Adrenal gland (tissue), 12 donors: Measurements from ENCODE around the gene OSBPL9. TPM values are rescaled to one million over a fixed set of nuclear protein-coding genes. Genes with fewer than 3 reads are reported as not detected.

Experiments
- DNase-seq, 7 donors: peaks; one replicate each; pipeline ENCODE4 v3.0.0-alpha.2; 2019 to 2020
- H3K27ac ChIP-seq, 5 donors: fragments of 200-600 bp; sonication (generic) in 4 of 5; 1 replicate in 3 of 5; 2 replicates in 2 of 5; pipeline versions ENCODE4 v1.5.1 to v1.8.0; 2016 to 2020; ENCODE audit warnings: mild to moderate bottlenecking in 1 of 5
- H3K27me3 ChIP-seq: fragments of 200-600 bp; 2 replicates; pipeline ENCODE4 v1.8.0; 2021
- H3K36me3 ChIP-seq, 2 donors: fragments of 200-600 bp; replicated peaks in 1 of 2; 1 replicate in 1 of 2; 2 replicates in 1 of 2; pipeline versions ENCODE4 v1.5.1 to v1.8.0; 2018 to 2022
- H3K4me1 ChIP-seq, 2 donors: fragments of 200-600 bp; replicated peaks in 1 of 2; 1 replicate in 1 of 2; 2 replicates in 1 of 2; pipeline versions ENCODE4 v1.5.1 to v1.8.0; 2018 to 2021
- H3K4me3 ChIP-seq, 4 donors: fragments of 200-600 bp; sonication (generic) in 3 of 4; one replicate each; pipeline ENCODE4 v1.5.1; 2016 to 2018
- H3K9me3 ChIP-seq, 3 donors: fragments of 200-600 bp; sonication (generic) in 1 of 3; replicated peaks in 1 of 3; 1 replicate in 2 of 3; 2 replicates in 1 of 3; pipeline versions ENCODE4 v1.5.1 to v1.8.0; 2016 to 2021
- POLR2A ChIP-seq, 2 donors: fragments of 450-650 bp; IDR thresholded peaks; one replicate each; pipeline ENCODE4 v1.6.1; 2017; ENCODE audit warnings: antibody characterized with exemption in 2 of 2, mild to moderate bottlenecking in 2 of 2, moderate library complexity in 1 of 2
- WGBS, 4 donors: extraction: QIAGEN DNeasy Blood & Tissue Kit in 2 of 4; methylation state at CpG; one replicate each; pipeline versions ENCODE4 v1.1.5 to v1.1.7; 2013 to 2017; 5-methylcytosine and 5-hydroxymethylcytosine counted together
- intact Hi-C, 2 donors: fragments of 100-400 bp; cut with DNase I; formaldehyde crosslinking; loops; one replicate each; pipeline versions ENCODE4 v1.14.1 to v1.15.0; 2022 to 2023
- polyA plus RNA-seq, 3 donors: library from polyadenylated mRNA; stranded (reverse); fragments of 200-250 nt in 2 of 3; fragments of 350-450 nt in 1 of 3; fragmentation: Illumina TruSeq in 1 of 3; extraction: RNeasy Lipid Tissue Mini Kit (QIAGEN cat#74804) in 1 of 3; gene quantifications; one replicate each; pipeline ENCODE4 v1.2.3, GENCODE V29; 2013 to 2014
- total RNA-seq, 9 donors: library from RNA; depleted of rRNA in 4 of 9; stranded (reverse); fragments of >200 nt in 4 of 9; fragments of 120-200 nt in 1 of 9; fragmentation: NEBNext Ultra II Directional in 1 of 9; extraction: Animal tissue kit (Norgen Biotek cat#: 25700) in 1 of 9; gene quantifications; one replicate each; pipeline versions ENCODE4 v1.1.0 to v1.2.4, GENCODE V29; 2013 to 2023
- TF ChIP-seq, protein P1 (sequence below), 6 experiments: fragments of 450-650 bp in 4 of 6; fragments of 200-600 bp in 2 of 6; sonication (generic) in 1 of 6; IDR thresholded peaks; 1 replicate in 5 of 6; 2 replicates in 1 of 6; pipeline versions ENCODE4 v1.5.1 to v1.8.0; 2016 to 2021; ENCODE audit warnings: antibody characterized with exemption in 6 of 6, mild to moderate bottlenecking in 2 of 6, moderate library complexity in 1 of 6
- donor health status: healthy with polysubstance abuse.
- donor health status: Bipolar disorder and iron deficiency.
- donor health status: DM: yes; HTN: yes; CAD: no.
- donor health status: DM: no; HTN: no; CAD: no.
- donor health status: DM: no; HTN: no; CAD: no.
- donor health status: DM: yes; HTN: yes; CAD: no.

OSBPL9 gene
- total and polyA plus RNA-seq, 12 donors: 61.9 to 180 (median 87.3) TPM

DNA sequence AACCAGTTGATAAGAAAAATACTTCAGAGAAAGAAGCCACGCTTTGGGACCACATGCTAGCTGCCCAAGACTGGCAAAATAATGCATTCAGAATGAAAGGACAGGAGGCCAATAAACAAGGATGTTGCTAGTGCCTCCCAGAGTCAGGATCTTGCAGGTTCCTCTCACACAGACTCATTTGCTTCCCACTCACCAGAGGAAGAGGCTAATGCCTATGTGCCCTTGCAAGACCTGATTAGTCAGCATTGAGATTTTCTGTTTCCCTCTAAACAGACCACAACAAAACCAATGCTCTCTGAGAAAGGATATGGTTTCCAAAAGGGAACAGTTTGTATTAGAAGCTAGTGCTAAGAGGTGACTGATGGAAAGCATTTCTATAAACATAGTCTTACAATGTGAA is 176.0 kb downstream of the OSBPL9 start:
- Histone ChIP-seq H3K27me3 (no peaks in the 10 kb centered on the region), H3K36me3 (peaks cover 0 to 87% of the 10 kb centered on the region in 2 donors), H3K27ac (no peak overlapping the region), H3K9me3 (no peaks in the 10 kb centered on the region), H3K4me1 (no peaks in the 10 kb centered on the region), H3K4me3 (no peak overlapping the region)
- intact Hi-C loops: loop anchor here in 1 of 2 donors (10.0 kb wide), 1 partner anchor 62 kb away; no protein-coding TSS in a partner anchor
- no peak for DNase-seq
- TF ChIP-seq, protein P1, sequence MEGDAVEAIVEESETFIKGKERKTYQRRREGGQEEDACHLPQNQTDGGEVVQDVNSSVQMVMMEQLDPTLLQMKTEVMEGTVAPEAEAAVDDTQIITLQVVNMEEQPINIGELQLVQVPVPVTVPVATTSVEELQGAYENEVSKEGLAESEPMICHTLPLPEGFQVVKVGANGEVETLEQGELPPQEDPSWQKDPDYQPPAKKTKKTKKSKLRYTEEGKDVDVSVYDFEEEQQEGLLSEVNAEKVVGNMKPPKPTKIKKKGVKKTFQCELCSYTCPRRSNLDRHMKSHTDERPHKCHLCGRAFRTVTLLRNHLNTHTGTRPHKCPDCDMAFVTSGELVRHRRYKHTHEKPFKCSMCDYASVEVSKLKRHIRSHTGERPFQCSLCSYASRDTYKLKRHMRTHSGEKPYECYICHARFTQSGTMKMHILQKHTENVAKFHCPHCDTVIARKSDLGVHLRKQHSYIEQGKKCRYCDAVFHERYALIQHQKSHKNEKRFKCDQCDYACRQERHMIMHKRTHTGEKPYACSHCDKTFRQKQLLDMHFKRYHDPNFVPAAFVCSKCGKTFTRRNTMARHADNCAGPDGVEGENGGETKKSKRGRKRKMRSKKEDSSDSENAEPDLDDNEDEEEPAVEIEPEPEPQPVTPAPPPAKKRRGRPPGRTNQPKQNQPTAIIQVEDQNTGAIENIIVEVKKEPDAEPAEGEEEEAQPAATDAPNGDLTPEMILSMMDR (IDR thresholded peaks at IDR 0.05): no peak
- no peak for TF ChIP-seq POLR2A (IDR thresholded peaks at IDR 0.05)
- 79 to 93% (median 92%) methylated on average over 1 of the region's 1 CpG for WGBS, 4 donors

DNA sequence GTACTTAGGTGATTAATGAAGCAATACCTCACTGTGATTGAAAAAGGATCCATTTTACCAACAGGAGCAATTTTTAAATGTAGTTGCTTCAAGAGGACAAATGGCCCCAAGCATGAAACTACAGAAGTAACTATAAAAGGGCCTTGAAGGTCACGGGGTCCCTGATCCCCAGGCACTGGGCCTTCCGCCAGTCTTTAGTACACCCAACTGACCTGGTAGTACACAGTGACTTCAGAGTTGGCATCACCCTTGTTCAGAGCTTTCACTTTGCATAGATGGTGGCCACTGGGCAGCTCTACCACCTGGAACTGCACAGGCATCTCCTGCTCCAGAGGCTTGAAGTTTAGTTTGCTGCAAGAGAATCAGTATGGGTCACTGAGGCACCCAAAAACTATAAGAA is 177.4 kb downstream of the OSBPL9 start:
- no peak for DNase-seq
- H3K36me3 ChIP-seq: peaks cover 0 to 82% of the 10 kb centered on the region in 2 donors
- H3K27ac ChIP-seq: no peak overlapping the region
- intact Hi-C loops: loop anchor here in 1 of 2 donors (10.0 kb wide), 1 partner anchor 61 kb away; no protein-coding TSS in a partner anchor
- H3K4me3 ChIP-seq: no peak overlapping the region
- TF ChIP-seq, protein P1 (IDR thresholded peaks at IDR 0.05): no peak
- TF ChIP-seq POLR2A (IDR thresholded peaks at IDR 0.05): no peak
- no peaks in the 10 kb centered on the region for H3K4me1 ChIP-seq
- 86 to 95% (median 90%) methylated on average over 2 of the region's 2 CpGs for WGBS, 4 donors
- H3K9me3 ChIP-seq: no peaks in the 10 kb centered on the region
- no peaks in the 10 kb centered on the region for H3K27me3 ChIP-seq

DNA sequence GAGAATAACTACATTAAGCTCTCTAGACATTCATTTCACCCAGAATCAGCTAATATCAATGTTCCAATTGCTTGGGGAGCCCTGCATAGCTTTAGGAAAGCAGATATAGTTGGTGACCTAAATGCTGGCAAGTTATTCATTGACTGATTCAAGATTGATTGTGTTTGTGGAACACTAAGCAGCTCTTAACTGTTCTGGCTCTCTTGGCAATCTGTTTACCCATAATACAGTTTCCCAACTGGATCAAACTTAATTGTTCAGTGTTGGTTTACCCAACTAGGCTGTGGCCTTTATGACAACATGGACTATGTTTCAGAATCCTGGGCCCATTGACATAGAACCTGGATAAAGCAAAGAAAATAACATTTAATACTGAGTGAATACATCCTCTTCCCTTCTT is 178.0 kb downstream of the OSBPL9 start:
- intact Hi-C loops: loop anchor here in 1 of 2 donors (10.0 kb wide), 1 partner anchor 60 kb away; no protein-coding TSS in a partner anchor
- Histone ChIP-seq H3K27ac (no peak overlapping the region), H3K9me3 (no peaks in the 10 kb centered on the region), H3K27me3 (no peaks in the 10 kb centered on the region), H3K4me3 (no peak overlapping the region), H3K4me1 (no peaks in the 10 kb centered on the region), H3K36me3 (peaks cover 0 to 82% of the 10 kb centered on the region in 2 donors)
- no peak for DNase-seq
- TF ChIP-seq, protein P1 (IDR thresholded peaks at IDR 0.05): no peak
- TF ChIP-seq POLR2A (IDR thresholded peaks at IDR 0.05): no peak

DNA sequence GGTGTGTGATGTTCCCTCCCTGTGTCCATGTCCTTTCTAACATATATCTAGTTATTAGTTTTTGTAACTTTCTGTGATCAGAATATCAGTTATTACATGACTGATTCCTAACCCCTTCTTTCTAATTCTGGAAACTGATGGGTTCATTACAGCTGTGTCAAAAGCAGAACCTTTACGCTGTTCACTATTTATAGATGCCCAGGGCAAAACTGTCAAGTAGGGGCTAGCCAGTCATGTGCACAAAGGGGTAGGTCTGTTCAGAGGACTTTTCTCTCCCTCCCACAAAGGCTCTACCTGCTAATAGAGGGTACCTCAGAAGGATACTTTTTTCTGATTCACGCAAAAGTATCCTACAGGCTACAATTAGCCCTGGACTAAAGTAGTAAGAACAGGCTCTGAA is 182.5 kb downstream of the OSBPL9 start:
- Histone ChIP-seq H3K27ac (no peak overlapping the region), H3K4me1 (no peaks in the 10 kb centered on the region), H3K36me3 (peaks cover 0 to 76% of the 10 kb centered on the region in 2 donors), H3K27me3 (no peaks in the 10 kb centered on the region), H3K9me3 (no peaks in the 10 kb centered on the region), H3K4me3 (no peak overlapping the region)
- intact Hi-C loops: loop anchor here in 1 of 2 donors (10.0 kb wide), 1 partner anchor 55 kb away; no protein-coding TSS in a partner anchor
- WGBS, 4 donors: 89 to 94% (median 93%) methylated on average over 2 of the region's 2 CpGs
- TF ChIP-seq, protein P1 (IDR thresholded peaks at IDR 0.05): no peak
- no peak for TF ChIP-seq POLR2A (IDR thresholded peaks at IDR 0.05)
- no peak for DNase-seq
